ENCODE data around the gene UPF2. TPM values are rescaled to one million over a fixed set of nuclear protein-coding genes. Genes with fewer than 3 reads are reported as not detected.

UPF2 gene
- total and polyA plus RNA-seq, 4 donors = 6.6 to 19.6 (median 16.4) TPM

DNA sequence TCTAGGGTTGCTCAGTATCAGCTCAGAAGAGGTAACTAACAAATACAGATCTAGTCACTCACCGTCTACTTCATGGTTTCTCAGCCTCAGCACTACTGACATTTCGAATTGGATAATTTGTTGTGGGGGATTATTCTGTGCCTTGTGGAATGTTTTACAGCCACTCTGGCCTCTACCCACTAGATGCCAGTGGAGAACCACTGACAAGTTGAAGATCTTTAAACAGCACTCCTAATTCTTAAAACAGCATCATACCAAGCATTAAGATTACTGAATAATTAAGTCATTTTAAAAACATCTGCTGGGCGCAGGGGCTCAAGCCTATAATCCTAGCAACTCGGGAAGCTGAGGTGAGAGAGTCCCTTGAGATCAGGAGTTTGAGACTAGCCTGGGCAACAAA lies 82.6 kb downstream of the UPF2 start:
- peaks cover 0 to 14% (median 6%) of the 10 kb centered on the region in 4 donors for H3K4me1 ChIP-seq (ENCODE audit: control insufficient read depth in 4 of 4, insufficient read depth in 4 of 4, low read length in 3 of 4)
- no peak overlapping the region for H3K4me3 ChIP-seq (ENCODE audit: low read depth in 1 of 3, low read length in 3 of 3)
- 98% methylated on average over 4 of the region's 4 CpGs for WGBS
- H3K36me3 ChIP-seq (ENCODE audit: control insufficient read depth in 4 of 4, insufficient read depth in 3 of 4, low read depth in 1 of 4, low read length in 3 of 4) = peaks cover 5 to 39% (median 19%) of the 10 kb centered on the region in 4 donors
- H3K9me3 ChIP-seq (ENCODE audit: control insufficient read depth in 4 of 4, low read length in 3 of 4) = no peaks in the 10 kb centered on the region
- H3K9ac ChIP-seq (ENCODE audit: low read depth in 1 of 2, low read length in 2 of 2) = no peak overlapping the region
- no peak for DNase-seq (ENCODE audit: low spot score)
- no peak for TF ChIP-seq GABPA (IDR thresholded peaks at IDR 0.05 in 1 of 2, conservative IDR thresholded peaks at IDR 0.05 in 1 of 2)
- TF ChIP-seq RAD21 (IDR thresholded peaks at IDR 0.05) = peak in 1 of 2 donors; percentile 13
- no peak overlapping the region for H3K27ac ChIP-seq (ENCODE audit: low read depth in 1 of 2, low read length in 2 of 2)
- no peaks in the 10 kb centered on the region for H3K27me3 ChIP-seq (ENCODE audit: control insufficient read depth in 4 of 4, insufficient read depth in 4 of 4, low read length in 3 of 4)

DNA sequence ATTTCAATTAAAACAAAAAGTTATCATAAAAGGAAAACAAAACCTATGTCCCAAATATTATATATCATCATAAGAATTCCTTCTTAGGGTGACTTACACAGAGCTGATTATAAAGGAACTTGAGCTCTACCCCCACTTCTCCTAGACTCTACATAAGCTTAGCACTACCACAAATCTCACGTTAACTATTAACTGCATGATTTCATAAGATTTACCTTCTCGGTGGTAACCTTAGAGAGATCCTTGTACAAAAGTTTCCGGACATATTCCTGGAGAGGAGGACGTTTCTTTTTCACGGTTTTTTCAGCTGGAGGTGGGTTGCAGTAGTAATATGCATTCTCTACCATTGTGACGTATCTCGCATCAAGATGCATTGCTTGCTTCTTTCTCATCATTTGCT lies 83.7 kb downstream of the UPF2 start:
- WGBS = 45% methylated on average over 7 of the region's 7 CpGs
- no peak for DNase-seq (ENCODE audit: low spot score)
- Histone ChIP-seq H3K27me3 (ENCODE audit: control insufficient read depth in 4 of 4, insufficient read depth in 4 of 4, low read length in 3 of 4) (no peaks in the 10 kb centered on the region), H3K4me1 (ENCODE audit: control insufficient read depth in 4 of 4, insufficient read depth in 4 of 4, low read length in 3 of 4) (peaks cover 0 to 14% (median 6%) of the 10 kb centered on the region in 4 donors), H3K9ac (ENCODE audit: low read depth in 1 of 2, low read length in 2 of 2) (no peak overlapping the region), H3K9me3 (ENCODE audit: control insufficient read depth in 4 of 4, low read length in 3 of 4) (no peaks in the 10 kb centered on the region), H3K4me3 (ENCODE audit: low read depth in 1 of 3, low read length in 3 of 3) (no peak overlapping the region), H3K27ac (ENCODE audit: low read depth in 1 of 2, low read length in 2 of 2) (peak overlapping the region; percentile 15 to 50), H3K36me3 (ENCODE audit: control insufficient read depth in 4 of 4, insufficient read depth in 3 of 4, low read depth in 1 of 4, low read length in 3 of 4) (peaks cover 8 to 38% (median 20%) of the 10 kb centered on the region in 4 donors)
- TF ChIP-seq RAD21 (IDR thresholded peaks at IDR 0.05) = peak; percentile 19 to 32
- TF ChIP-seq HNF4G (IDR thresholded peaks at IDR 0.05) = no peak
- TF ChIP-seq JUND (IDR thresholded peaks at IDR 0.05) = peak in 1 of 2 donors; percentile 49

DNA sequence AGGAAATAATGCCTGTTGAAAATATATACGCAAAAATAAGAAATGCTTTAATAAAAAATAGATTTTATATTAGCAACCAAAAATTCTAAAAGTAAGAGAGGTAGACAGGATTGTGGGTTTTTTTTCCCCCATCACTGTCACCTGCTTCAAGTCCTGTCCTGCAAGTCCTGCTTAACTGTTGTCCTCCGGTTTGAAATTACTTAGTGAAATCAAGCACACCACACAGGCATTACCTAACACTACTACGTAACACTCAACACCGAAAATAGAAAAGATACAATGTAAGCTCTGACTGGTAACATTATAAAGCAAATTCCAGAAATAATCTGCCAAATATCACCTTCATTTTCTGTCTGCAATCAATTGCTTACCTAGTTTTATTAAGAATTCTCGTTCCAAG lies 90.9 kb downstream of the UPF2 start:
- no peak overlapping the region for H3K4me3 ChIP-seq (ENCODE audit: low read depth in 1 of 3, low read length in 3 of 3)
- TF ChIP-seq FOXA1 (IDR thresholded peaks at IDR 0.05) (no peak), NR2F2 (IDR thresholded peaks at IDR 0.05) (no peak), HNF4A (conservative IDR thresholded peaks at IDR 0.05) (no peak), TAF1 (conservative IDR thresholded peaks at IDR 0.05) (no peak), FOXA2 (IDR thresholded peaks at IDR 0.05) (no peak), RXRA (IDR thresholded peaks at IDR 0.05) (no peak), SP1 (IDR thresholded peaks at IDR 0.05) (no peak), YY1 (IDR thresholded peaks at IDR 0.05) (no peak), EGR1 (IDR thresholded peaks at IDR 0.05; ENCODE audit: low read depth in 2 of 2) (no peak), RAD21 (IDR thresholded peaks at IDR 0.05) (no peak), JUND (IDR thresholded peaks at IDR 0.05) (no peak)
- TF ChIP-seq, protein P1, sequence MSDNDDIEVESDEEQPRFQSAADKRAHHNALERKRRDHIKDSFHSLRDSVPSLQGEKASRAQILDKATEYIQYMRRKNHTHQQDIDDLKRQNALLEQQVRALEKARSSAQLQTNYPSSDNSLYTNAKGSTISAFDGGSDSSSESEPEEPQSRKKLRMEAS (IDR thresholded peaks at IDR 0.05) = no peak
- TF ChIP-seq, protein P2, sequence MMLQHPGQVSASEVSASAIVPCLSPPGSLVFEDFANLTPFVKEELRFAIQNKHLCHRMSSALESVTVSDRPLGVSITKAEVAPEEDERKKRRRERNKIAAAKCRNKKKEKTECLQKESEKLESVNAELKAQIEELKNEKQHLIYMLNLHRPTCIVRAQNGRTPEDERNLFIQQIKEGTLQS (IDR thresholded peaks at IDR 0.05) = no peak
- TF ChIP-seq, protein P3, sequence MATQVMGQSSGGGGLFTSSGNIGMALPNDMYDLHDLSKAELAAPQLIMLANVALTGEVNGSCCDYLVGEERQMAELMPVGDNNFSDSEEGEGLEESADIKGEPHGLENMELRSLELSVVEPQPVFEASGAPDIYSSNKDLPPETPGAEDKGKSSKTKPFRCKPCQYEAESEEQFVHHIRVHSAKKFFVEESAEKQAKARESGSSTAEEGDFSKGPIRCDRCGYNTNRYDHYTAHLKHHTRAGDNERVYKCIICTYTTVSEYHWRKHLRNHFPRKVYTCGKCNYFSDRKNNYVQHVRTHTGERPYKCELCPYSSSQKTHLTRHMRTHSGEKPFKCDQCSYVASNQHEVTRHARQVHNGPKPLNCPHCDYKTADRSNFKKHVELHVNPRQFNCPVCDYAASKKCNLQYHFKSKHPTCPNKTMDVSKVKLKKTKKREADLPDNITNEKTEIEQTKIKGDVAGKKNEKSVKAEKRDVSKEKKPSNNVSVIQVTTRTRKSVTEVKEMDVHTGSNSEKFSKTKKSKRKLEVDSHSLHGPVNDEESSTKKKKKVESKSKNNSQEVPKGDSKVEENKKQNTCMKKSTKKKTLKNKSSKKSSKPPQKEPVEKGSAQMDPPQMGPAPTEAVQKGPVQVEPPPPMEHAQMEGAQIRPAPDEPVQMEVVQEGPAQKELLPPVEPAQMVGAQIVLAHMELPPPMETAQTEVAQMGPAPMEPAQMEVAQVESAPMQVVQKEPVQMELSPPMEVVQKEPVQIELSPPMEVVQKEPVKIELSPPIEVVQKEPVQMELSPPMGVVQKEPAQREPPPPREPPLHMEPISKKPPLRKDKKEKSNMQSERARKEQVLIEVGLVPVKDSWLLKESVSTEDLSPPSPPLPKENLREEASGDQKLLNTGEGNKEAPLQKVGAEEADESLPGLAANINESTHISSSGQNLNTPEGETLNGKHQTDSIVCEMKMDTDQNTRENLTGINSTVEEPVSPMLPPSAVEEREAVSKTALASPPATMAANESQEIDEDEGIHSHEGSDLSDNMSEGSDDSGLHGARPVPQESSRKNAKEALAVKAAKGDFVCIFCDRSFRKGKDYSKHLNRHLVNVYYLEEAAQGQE (IDR thresholded peaks at IDR 0.05) = no peak
- TF ChIP-seq, protein P4, sequence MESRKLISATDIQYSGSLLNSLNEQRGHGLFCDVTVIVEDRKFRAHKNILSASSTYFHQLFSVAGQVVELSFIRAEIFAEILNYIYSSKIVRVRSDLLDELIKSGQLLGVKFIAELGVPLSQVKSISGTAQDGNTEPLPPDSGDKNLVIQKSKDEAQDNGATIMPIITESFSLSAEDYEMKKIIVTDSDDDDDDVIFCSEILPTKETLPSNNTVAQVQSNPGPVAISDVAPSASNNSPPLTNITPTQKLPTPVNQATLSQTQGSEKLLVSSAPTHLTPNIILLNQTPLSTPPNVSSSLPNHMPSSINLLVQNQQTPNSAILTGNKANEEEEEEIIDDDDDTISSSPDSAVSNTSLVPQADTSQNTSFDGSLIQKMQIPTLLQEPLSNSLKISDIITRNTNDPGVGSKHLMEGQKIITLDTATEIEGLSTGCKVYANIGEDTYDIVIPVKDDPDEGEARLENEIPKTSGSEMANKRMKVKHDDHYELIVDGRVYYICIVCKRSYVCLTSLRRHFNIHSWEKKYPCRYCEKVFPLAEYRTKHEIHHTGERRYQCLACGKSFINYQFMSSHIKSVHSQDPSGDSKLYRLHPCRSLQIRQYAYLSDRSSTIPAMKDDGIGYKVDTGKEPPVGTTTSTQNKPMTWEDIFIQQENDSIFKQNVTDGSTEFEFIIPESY (IDR thresholded peaks at IDR 0.05) = no peak
- no peak overlapping the region for H3K27ac ChIP-seq (ENCODE audit: low read depth in 1 of 2, low read length in 2 of 2)
- no peak overlapping the region for H3K9ac ChIP-seq (ENCODE audit: low read depth in 1 of 2, low read length in 2 of 2)
- H3K27me3 ChIP-seq (ENCODE audit: control insufficient read depth in 4 of 4, insufficient read depth in 4 of 4, low read length in 3 of 4) = no peaks in the 10 kb centered on the region
- H3K36me3 ChIP-seq (ENCODE audit: control insufficient read depth in 4 of 4, insufficient read depth in 3 of 4, low read depth in 1 of 4, low read length in 3 of 4) = peaks cover 6 to 36% (median 25%) of the 10 kb centered on the region in 4 donors
- 94% methylated on average over 5 of the region's 5 CpGs for WGBS
- H3K4me1 ChIP-seq (ENCODE audit: control insufficient read depth in 4 of 4, insufficient read depth in 4 of 4, low read length in 3 of 4) = no peaks in the 10 kb centered on the region
- DNase-seq (ENCODE audit: low spot score) = no peak
- H3K9me3 ChIP-seq (ENCODE audit: control insufficient read depth in 4 of 4, low read length in 3 of 4) = no peaks in the 10 kb centered on the region
